GM21390 (cell line): ENCODE measurements around the gene MLEC.

Experiments used
- ATAC-seq: cut with Tn5 transposase; IDR thresholded peaks from one replicate; pipeline ENCODE4 v1.9.1; 2021; ENCODE audit not compliant: unreplicated experiment

MLEC gene

DNA sequence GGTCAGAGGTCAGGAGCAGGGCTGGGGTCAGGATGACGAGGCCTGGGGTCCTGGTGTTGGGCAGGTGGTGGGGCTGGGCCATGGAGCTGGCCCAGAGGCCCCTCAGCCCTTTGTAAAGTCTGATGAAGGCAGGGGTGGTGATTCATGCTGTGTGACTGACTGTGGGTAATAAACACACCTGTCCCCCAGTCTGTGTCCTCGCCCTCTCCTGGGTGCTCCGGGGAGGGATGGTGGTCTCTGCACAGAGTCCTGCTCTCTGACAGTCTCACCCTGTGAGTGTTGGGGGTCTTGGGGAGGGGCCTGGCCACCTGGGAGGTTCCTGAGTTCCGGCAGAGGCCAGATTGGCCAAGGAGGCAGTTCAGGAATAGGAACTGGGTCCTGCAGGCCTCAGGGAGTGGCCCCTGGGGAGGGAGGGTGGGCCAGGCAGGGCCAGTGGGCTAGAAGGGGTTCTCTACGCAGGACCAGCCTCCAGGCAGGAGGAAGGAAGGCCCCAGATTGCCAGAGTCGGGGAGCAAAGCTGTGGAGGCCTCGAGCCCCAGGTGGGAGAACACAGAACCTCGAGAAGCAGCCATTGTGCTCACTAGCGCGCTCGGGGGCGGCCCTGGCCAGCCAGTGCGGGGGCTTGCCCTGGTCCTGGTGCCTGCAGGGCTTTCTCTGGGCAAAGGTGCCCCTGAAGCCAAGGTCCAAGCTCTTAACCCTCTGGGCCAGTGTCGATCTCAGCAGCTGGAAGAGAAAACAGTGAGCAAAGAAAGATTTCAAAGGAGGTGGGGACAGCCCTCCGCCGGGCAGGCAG, 53.1 kb downstream of the MLEC start:
- ATAC-seq: no peak

DNA sequence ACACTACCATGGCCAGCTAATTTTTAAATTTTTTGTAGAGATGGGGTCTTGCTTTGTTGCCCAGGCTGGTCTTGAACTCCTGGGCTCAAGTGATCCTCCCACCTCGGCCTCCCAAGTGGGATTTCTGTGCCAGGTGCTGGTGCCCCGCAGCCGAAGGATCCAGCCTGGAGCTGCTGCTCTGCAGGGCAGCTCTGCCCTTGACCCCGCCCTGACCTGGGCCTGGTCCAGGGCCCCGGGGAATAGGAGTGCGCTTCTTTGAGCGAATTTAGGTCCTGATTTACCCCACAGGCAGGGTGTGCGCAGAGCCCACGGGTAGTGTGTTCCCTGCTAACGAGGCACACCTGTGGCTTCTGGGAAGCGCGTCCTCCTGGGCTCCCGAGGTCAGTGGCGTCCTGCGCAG, 53.9 kb downstream of the MLEC start:
- no peak for ATAC-seq

DNA sequence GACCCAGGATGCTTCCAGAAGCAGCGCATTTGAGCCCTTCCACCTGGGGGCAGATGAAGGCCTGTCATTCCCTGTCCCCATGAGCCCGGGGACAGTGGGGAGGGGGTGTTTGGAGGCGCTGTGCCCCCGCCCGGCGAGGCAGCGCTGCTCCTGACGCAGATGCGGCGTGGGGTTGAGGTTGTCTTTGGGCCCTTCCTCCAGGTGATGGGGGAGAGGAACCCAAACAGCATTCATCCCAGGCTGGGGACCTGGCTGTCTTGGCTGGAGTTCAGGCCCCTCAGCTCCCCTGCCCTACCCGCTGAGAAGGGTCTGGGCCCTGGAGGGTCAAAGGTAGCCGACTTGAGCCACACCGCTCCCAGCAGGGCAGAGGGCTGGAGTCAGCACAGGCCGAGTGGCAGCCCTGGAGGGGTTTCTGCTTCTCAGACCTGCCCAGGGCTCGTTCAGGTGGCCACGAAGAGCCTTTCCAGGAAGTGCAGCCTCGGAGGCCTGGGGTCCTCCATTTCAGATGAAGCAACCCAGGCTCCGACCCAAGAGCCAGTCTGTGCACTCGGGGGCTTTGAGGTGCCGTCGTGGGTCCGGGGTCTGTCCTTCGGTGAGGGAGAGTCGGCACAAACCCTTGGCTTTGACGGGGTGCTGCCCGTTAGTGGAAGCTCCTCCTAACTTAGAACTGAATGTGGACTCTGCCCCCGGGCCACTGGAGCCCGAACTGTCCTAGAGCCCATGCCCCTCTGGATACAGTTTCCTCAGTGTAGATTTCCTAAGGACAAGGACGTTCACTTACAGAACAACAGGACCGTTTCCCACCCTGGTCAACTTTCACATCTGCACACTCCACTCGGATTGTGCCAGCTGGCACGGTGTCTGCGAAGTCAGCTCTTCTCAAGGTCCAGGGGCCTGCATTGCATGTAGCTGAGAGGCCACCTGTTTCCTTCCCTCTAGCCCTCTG, 54.8 kb downstream of the MLEC start:
- no peak for ATAC-seq

DNA sequence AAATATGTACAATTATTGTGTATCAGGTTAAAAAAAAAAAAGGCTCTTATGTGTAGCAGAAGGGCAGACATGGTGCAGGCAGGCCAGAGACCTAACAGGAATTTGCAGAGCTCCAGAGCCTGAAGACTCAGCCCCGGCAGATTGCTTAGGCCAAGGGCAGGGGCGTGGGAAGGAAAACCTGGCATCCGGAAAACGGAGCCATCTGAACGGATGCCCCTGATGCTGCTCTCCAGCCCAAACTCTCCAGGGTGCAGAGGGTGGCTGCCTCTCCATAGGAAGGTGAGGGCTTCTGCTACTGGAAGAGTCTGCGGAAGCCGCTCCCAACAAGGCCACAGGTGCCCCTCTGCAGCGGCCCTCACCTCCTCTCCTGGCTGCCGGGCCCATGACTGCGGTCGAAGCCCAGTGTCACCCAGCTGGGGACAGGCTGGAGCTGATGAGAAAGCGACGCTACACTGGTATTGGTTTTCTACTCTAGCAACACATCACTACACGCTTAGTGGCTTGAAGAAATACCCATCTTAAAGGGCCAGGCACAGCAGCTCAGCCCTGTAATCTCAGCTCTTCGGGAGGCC, 58.1 kb downstream of the MLEC start:
- ATAC-seq: no peak

DNA sequence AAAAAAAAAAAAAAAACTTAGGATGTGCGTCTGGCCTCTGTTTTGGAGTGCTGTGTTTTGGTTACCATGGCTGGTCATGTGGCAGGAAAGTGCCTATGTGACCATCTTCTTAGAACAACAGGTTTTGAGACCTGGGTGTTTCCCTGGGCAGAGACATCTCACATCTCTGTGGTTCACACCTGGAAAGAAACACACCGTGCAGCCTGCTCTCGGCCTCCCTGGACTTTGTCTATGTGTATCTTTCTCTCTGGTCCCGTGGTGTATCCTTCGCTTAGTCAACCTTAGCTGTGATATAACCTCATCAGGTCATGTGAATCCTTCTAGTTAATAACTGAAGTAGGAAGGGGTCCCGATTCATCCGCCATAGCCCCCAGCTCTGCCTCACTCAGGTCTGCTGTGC, 61.3 kb downstream of the MLEC start:
- ATAC-seq: no peak

DNA sequence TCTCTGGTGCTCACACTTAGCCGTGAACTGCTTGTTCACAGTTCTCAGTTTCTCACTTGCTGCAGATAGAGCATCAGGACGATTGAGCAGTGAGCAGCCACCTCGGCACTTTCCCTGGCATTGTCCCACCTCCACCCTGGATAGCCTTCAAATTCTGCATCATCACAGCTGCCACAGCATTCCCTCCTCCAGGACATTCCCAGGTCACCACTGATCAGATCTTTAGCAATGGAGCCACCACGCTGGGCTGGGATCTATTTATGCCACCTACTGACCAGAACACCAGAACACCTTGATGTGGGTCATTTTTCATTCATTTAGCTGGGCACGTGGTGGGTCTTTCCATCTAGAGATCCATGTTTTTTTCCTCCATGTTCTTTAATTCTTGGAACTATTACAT, 62.3 kb downstream of the MLEC start:
- no peak for ATAC-seq

DNA sequence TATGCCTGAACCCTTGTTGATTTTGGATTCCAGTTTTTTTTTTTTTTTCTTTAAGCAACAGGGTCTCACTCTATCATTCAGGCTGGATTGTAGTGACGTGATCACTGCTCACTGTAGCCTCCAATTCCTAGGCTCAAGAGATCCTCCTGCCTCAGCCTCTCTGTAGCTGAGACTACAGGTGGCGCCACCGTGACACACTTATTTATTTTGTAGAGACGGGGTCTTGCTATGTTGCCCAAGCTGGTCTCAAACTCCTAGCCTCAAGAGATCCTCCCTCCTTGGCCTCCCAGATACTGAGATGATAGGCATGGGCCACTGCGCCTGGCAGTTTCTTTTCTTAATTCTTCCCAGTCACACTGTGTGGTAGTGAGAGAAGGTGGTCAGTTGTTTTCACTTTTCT, 63.9 kb downstream of the MLEC start:
- ATAC-seq: no peak

DNA sequence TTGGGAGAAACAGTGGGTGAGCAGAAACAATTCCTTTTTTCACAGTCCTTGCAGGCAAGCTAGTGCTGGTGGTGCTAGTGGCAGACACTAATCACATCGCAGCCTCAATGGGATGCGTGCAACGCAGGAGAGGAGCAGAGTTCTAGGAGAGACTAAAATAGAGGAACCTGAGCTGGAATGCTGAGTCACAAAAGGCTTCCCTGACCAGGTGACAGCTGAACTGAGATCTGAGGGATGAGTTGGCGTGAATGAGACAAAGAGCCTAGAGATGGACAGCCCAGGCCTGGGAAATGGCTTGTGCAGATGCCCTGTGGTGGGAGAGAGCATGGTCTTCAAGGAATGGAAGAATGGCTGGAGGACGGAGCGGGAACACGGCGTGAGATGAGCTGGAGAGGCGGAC, 64.4 kb downstream of the MLEC start:
- no peak for ATAC-seq
